ENCODE results near the gene HCN1. TPM values are rescaled to one million over a fixed set of nuclear protein-coding genes. Genes with fewer than 3 reads are reported as not detected.
"Not testable (repeated sequence)": the region's sequence is repeated elsewhere in the genome, so short reads cannot be mapped to it uniquely, and the experiment has no call there.

The HCN1 gene
- total and polyA plus RNA-seq, 2 donors from 2014 or later, result not detected

GRCh38 chr5:45372629-45373028 is 323.6 kb downstream of the HCN1 start:
- TF ChIP-seq CTCF (IDR thresholded peaks at IDR 0.05; ENCODE audit: borderline replicate concordance, extremely low read depth, insufficient read depth), result no peak
- DNase-seq (no peak), FAIRE-seq (no peak)
- intact Hi-C loops (cut with DNase I), result no loop called here
- H3K36me3 ChIP-seq (ENCODE audit: control insufficient read depth in 2 of 3, insufficient read depth in 3 of 3, low read length in 3 of 3), result no peaks in the 10 kb centered on the region
- H3K27ac ChIP-seq (ENCODE audit: low read depth in 2 of 2, low read length in 2 of 2), result no peak overlapping the region
- no peak overlapping the region for H3K4me3 ChIP-seq (ENCODE audit: low read length in 3 of 3)
- no peaks in the 10 kb centered on the region for H3K27me3 ChIP-seq (ENCODE audit: control insufficient read depth, insufficient read depth, low read length)
- H3K4me1 ChIP-seq (ENCODE audit: control insufficient read depth in 2 of 3, insufficient read depth in 2 of 3, low read depth in 1 of 3, low read length in 3 of 3), result no peaks in the 10 kb centered on the region
- H3K9me3 ChIP-seq (ENCODE audit: control insufficient read depth in 2 of 3, insufficient read depth in 1 of 3, low read length in 3 of 3), result no peaks in the 10 kb centered on the region
- no peak overlapping the region for H3K9ac ChIP-seq (ENCODE audit: low read length in 3 of 3)

GRCh38 chr5:45371423-45371822 is 324.8 kb downstream of the HCN1 start:
- intact Hi-C loops (cut with DNase I); H3K27me3 ChIP-seq (ENCODE audit: control insufficient read depth, insufficient read depth, low read length); FAIRE-seq: not testable (repeated sequence)

DNA sequence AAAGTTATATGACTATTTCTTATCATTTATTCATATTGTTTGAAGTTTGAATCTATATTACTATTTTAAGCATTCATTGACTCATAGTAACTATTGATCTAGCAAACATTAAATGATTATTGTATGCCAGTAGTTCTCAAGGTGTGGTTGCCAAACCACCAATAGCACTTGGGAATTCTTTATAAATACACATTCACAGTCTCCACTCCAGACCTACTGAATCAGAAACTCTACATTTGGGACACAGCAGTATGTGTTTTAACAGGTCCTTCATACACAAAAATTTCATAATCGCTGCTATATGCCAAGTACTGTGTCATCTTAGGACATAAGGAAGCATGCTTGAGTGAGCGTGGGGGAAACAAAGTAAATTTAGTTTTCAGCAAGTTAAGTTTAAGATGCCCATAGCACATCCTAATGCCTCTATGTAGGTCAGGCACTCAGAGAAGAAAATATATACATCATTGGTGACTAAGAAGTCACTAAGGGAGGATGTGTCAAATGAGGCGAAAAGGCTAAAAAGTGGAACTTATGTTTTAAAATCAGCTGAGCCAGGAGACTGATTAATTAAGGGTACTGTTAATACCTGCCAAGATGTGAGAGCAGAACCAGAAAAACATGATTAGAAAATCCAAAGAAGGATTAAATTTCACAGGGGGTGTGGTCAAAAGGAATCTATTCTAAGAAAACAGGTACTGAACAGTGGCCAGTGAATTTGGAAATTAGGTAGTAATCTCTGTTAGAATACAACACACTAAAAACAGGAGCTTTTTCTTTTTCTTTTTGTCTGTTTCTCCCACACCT is 340.8 kb downstream of the HCN1 start:
- DNase-seq (no peak), FAIRE-seq (no peak)
- Histone ChIP-seq H3K27me3 (ENCODE audit: control insufficient read depth, insufficient read depth, low read length) (no peaks in the 10 kb centered on the region), H3K4me3 (ENCODE audit: low read length in 3 of 3) (no peak overlapping the region), H3K27ac (ENCODE audit: low read depth in 2 of 2, low read length in 2 of 2) (no peak overlapping the region), H3K36me3 (ENCODE audit: control insufficient read depth in 2 of 3, insufficient read depth in 3 of 3, low read length in 3 of 3) (no peaks in the 10 kb centered on the region), H3K9me3 (ENCODE audit: control insufficient read depth in 2 of 3, insufficient read depth in 1 of 3, low read length in 3 of 3) (no peaks in the 10 kb centered on the region), H3K4me1 (ENCODE audit: control insufficient read depth in 2 of 3, insufficient read depth in 2 of 3, low read depth in 1 of 3, low read length in 3 of 3) (no peaks in the 10 kb centered on the region), H3K9ac (ENCODE audit: low read length in 3 of 3) (no peak overlapping the region)
- TF ChIP-seq CTCF (IDR thresholded peaks at IDR 0.05; ENCODE audit: borderline replicate concordance, extremely low read depth, insufficient read depth), result no peak
- intact Hi-C loops (cut with DNase I), result no loop called here

More at GRCh38 chr5:45371423-45371822, 324.8 kb downstream of the HCN1 start:
- not testable (repeated sequence) for H3K9me3 ChIP-seq (ENCODE audit: control insufficient read depth in 2 of 3, insufficient read depth in 1 of 3, low read length in 3 of 3); H3K9ac ChIP-seq (ENCODE audit: low read length in 3 of 3); H3K36me3 ChIP-seq (ENCODE audit: control insufficient read depth in 2 of 3, insufficient read depth in 3 of 3, low read length in 3 of 3); H3K27ac ChIP-seq (ENCODE audit: low read depth in 2 of 2, low read length in 2 of 2); H3K4me1 ChIP-seq (ENCODE audit: control insufficient read depth in 2 of 3, insufficient read depth in 2 of 3, low read depth in 1 of 3, low read length in 3 of 3); H3K4me3 ChIP-seq (ENCODE audit: low read length in 3 of 3)
- DNase-seq, result peak in 1 of 5 donors; percentile 10

- FAIRE-seq (no peak), DNase-seq (no peak)
- Histone ChIP-seq H3K9me3 (ENCODE audit: control insufficient read depth in 2 of 3, insufficient read depth in 1 of 3, low read length in 3 of 3) (no peaks in the 10 kb centered on the region), H3K27me3 (ENCODE audit: control insufficient read depth, insufficient read depth, low read length) (no peaks in the 10 kb centered on the region), H3K4me3 (ENCODE audit: low read length in 3 of 3) (no peak overlapping the region), H3K36me3 (ENCODE audit: control insufficient read depth in 2 of 3, insufficient read depth in 3 of 3, low read length in 3 of 3) (no peaks in the 10 kb centered on the region), H3K27ac (ENCODE audit: low read depth in 2 of 2, low read length in 2 of 2) (no peak overlapping the region), H3K9ac (ENCODE audit: low read length in 3 of 3) (no peak overlapping the region), H3K4me1 (ENCODE audit: control insufficient read depth in 2 of 3, insufficient read depth in 2 of 3, low read depth in 1 of 3, low read length in 3 of 3) (no peaks in the 10 kb centered on the region)
- no peak for TF ChIP-seq CTCF (IDR thresholded peaks at IDR 0.05; ENCODE audit: borderline replicate concordance, extremely low read depth, insufficient read depth)
- intact Hi-C loops (cut with DNase I), result no loop called here
Measured at GRCh38 chr5:45336464-45336863, 359.7 kb downstream of the HCN1 start.
